HG03378 (cell line): ENCODE results near the gene ATP8B4.

Experiments used
- ATAC-seq: cut with Tn5 transposase; IDR thresholded peaks from one replicate; pipeline ENCODE4 v1.9.1; 2021; ENCODE audit warnings: mild to moderate bottlenecking, moderate library complexity; ENCODE audit not compliant: unreplicated experiment

The ATP8B4 gene

GRCh38 chr15:49865925-49866757 is 252.9 kb downstream of the ATP8B4 start:
- no peak for ATAC-seq

GRCh38 chr15:49864251-49864650 is 254.8 kb downstream of the ATP8B4 start:
- ATAC-seq = no peak

- ATAC-seq = no peak
Measured at GRCh38 chr15:49863431-49864224, 255.4 kb downstream of the ATP8B4 start.

- no peak for ATAC-seq
Measured at GRCh38 chr15:49860101-49860500, 258.9 kb downstream of the ATP8B4 start.

GRCh38 chr15:49857496-49858475 is 261.2 kb downstream of the ATP8B4 start:
- ATAC-seq = no peak

- no peak for ATAC-seq
Measured at GRCh38 chr15:49855917-49856637, 263.0 kb downstream of the ATP8B4 start.

- ATAC-seq = no peak
Measured at GRCh38 chr15:49852756-49853155, 266.3 kb downstream of the ATP8B4 start.

- no peak for ATAC-seq
Measured at GRCh38 chr15:49848807-49849206, 270.2 kb downstream of the ATP8B4 start.

GRCh38 chr15:49848282-49848724 is 270.7 kb downstream of the ATP8B4 start:
- no peak for ATAC-seq

GRCh38 chr15:49847423-49848281 is 271.4 kb downstream of the ATP8B4 start:
- ATAC-seq = no peak

- ATAC-seq = no peak
Measured at GRCh38 chr15:49844390-49844789, 274.6 kb downstream of the ATP8B4 start.

- no peak for ATAC-seq
Measured at GRCh38 chr15:49843725-49844124, 275.3 kb downstream of the ATP8B4 start.

GRCh38 chr15:49842031-49842730 is 276.9 kb downstream of the ATP8B4 start:
- no peak for ATAC-seq

- ATAC-seq = no peak
Measured at GRCh38 chr15:49832511-49832910, 286.5 kb downstream of the ATP8B4 start.

- no peak for ATAC-seq
Measured at GRCh38 chr15:49831206-49831965, 287.6 kb downstream of the ATP8B4 start.

GRCh38 chr15:49830391-49830790 is 288.6 kb downstream of the ATP8B4 start:
- ATAC-seq = no peak

- ATAC-seq = no peak
Measured at GRCh38 chr15:49827311-49827710, 291.7 kb downstream of the ATP8B4 start.
